ENCODE data around the gene PIK3R1. TPM values are rescaled to one million over a fixed set of nuclear protein-coding genes. Genes with fewer than 3 reads are reported as not detected.

PIK3R1 gene
- 26.8 and 37.7 TPM in 2 replicates for total RNA-seq

DNA sequence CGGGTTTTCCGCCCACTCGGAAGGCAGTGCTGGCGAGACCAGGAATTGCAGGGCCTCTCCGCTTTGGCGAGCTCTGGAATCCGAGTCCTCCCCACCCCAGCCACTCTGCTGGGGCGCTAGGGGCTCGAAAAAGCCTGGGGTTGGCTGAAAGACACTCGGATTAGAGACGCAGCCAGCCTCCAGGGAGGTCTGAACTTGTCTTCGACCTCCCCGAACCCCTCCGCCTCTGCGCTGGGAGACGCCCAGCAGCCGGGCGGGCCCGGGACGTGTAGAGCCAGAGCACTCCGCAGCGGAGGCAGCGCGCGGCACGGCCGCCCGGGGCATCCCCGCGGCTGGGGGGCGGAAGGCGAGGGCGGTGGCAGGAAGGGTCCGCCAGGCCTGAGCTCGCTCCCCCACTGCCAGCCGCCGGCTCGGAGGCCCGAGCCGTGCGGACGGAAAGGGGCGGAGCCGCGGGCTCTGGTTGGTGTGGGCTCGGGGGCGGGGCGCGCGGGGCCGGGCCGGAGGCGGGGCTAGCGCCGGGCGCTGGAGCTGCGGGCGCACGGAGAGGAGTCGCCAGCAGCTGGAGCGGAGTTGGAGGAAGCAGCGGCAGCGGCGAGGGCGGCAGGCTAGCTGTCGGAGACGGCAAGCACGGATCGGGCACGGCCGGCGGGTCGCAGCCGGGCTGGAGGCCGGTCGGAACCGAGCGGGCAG lies at the start of gene PIK3R1:
TSS of gene PIK3R1 (plus strand) at position 549 of the 690 bp plus-strand sequence. CDS start 10,920 bp downstream, outside the sequence.
- peaks cover 17% of the 10 kb centered on the region for H3K4me1 ChIP-seq (ENCODE audit: insufficient read depth, low read length)
- H2AFZ ChIP-seq (ENCODE audit: low read length), result peak within 1 kb of the TSS; percentile 92
- no peaks in the 10 kb centered on the region for H3K27me3 ChIP-seq (ENCODE audit: insufficient read depth, low read length)
- H3K4me2 ChIP-seq (ENCODE audit: insufficient read depth, low read length), result peak within 1 kb of the TSS; percentile 83
- no peaks in the 10 kb centered on the region for H3K36me3 ChIP-seq (ENCODE audit: insufficient read depth, low read length)
- H3K27ac ChIP-seq (ENCODE audit: low read depth, low read length), result peak within 1 kb of the TSS; percentile 91
- H4K20me1 ChIP-seq (ENCODE audit: insufficient read depth, low read length), result peaks cover 30% of the 10 kb centered on the region
- peaks cover 42% of the 10 kb centered on the region for H3K79me2 ChIP-seq (ENCODE audit: insufficient read depth, low read length)
- peak within 1 kb of the TSS; percentile 93 for H3K4me3 ChIP-seq (ENCODE audit: insufficient read depth, low read length)
- TF ChIP-seq, protein P1, sequence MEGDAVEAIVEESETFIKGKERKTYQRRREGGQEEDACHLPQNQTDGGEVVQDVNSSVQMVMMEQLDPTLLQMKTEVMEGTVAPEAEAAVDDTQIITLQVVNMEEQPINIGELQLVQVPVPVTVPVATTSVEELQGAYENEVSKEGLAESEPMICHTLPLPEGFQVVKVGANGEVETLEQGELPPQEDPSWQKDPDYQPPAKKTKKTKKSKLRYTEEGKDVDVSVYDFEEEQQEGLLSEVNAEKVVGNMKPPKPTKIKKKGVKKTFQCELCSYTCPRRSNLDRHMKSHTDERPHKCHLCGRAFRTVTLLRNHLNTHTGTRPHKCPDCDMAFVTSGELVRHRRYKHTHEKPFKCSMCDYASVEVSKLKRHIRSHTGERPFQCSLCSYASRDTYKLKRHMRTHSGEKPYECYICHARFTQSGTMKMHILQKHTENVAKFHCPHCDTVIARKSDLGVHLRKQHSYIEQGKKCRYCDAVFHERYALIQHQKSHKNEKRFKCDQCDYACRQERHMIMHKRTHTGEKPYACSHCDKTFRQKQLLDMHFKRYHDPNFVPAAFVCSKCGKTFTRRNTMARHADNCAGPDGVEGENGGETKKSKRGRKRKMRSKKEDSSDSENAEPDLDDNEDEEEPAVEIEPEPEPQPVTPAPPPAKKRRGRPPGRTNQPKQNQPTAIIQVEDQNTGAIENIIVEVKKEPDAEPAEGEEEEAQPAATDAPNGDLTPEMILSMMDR (IDR thresholded peaks at IDR 0.05; ENCODE audit: extremely low read depth, low read depth, low read length), result peak; percentile 42
- DNase-seq (ENCODE audit: insufficient read length, low spot score, missing footprints), result peak; percentile 99
- H3K9me3 ChIP-seq (ENCODE audit: low read depth, low read length), result no peaks in the 10 kb centered on the region

DNA sequence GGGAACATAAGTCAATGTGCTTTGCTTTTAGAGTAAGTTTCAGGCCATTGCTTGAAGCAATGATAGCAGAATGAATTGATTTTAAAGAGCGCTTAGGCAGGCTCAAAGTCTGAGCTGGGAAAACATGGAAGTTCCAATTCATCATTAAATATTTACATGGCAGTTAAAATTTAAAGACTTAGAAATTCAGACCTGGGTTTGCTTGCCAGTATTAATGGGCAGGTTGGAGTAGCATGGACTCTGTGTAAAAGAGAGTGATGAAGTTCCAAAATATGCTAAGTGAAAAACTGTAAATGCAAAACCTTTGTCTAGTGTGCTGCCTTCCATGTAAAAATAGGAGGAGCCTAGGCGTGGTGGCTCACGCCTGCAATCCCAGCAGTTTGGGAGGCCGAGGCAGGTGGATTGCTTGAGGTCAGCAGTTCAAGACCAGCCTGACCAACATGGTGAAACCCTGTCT lies 48.3 kb upstream of the PIK3R1 start:
- H3K36me3 ChIP-seq (ENCODE audit: insufficient read depth, low read length), result no peaks in the 10 kb centered on the region
- DNase-seq (ENCODE audit: insufficient read length, low spot score, missing footprints), result no peak
- no peak overlapping the region for H3K4me3 ChIP-seq (ENCODE audit: insufficient read depth, low read length)
- TF ChIP-seq, protein P1 (IDR thresholded peaks at IDR 0.05; ENCODE audit: extremely low read depth, low read depth, low read length), result no peak
- H3K4me2 ChIP-seq (ENCODE audit: insufficient read depth, low read length), result no peak overlapping the region
- H4K20me1 ChIP-seq (ENCODE audit: insufficient read depth, low read length), result no peaks in the 10 kb centered on the region
- no peaks in the 10 kb centered on the region for H3K79me2 ChIP-seq (ENCODE audit: insufficient read depth, low read length)
- no peak overlapping the region for H2AFZ ChIP-seq (ENCODE audit: low read length)
- peaks cover 4% of the 10 kb centered on the region for H3K4me1 ChIP-seq (ENCODE audit: insufficient read depth, low read length)
- H3K27ac ChIP-seq (ENCODE audit: low read depth, low read length), result no peak overlapping the region
- H3K27me3 ChIP-seq (ENCODE audit: insufficient read depth, low read length), result no peaks in the 10 kb centered on the region
- H3K9me3 ChIP-seq (ENCODE audit: low read depth, low read length), result no peaks in the 10 kb centered on the region

DNA sequence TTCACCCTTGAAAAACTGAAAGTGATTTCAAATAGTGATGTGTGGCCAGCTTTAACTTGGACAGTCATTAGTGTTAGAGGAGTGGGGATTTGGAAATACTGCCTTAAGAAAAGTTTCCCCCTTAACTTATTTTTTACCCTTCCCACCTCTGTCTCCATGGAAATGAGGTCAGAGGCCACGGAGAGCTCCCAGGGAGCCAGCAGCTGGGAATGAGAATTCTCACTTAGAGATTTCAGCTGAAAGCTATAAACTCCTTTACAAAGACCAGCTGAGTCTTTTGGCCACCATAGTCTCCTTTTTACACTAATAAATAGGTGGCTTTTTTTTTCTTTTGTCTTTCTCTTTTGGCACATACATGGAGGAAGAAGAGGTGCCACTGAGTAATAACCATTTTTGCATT lies 45.7 kb upstream of the PIK3R1 start:
- H3K4me2 ChIP-seq (ENCODE audit: insufficient read depth, low read length), result peak overlapping the region; percentile 20
- H3K27ac ChIP-seq (ENCODE audit: low read depth, low read length), result no peak overlapping the region
- H2AFZ ChIP-seq (ENCODE audit: low read length), result no peak overlapping the region
- H3K36me3 ChIP-seq (ENCODE audit: insufficient read depth, low read length), result no peaks in the 10 kb centered on the region
- H3K4me3 ChIP-seq (ENCODE audit: insufficient read depth, low read length), result no peak overlapping the region
- TF ChIP-seq, protein P1 (IDR thresholded peaks at IDR 0.05; ENCODE audit: extremely low read depth, low read depth, low read length), result no peak
- H3K79me2 ChIP-seq (ENCODE audit: insufficient read depth, low read length), result no peaks in the 10 kb centered on the region
- no peak for DNase-seq (ENCODE audit: insufficient read length, low spot score, missing footprints)
- H3K9me3 ChIP-seq (ENCODE audit: low read depth, low read length), result no peaks in the 10 kb centered on the region
- H4K20me1 ChIP-seq (ENCODE audit: insufficient read depth, low read length), result no peaks in the 10 kb centered on the region
- no peaks in the 10 kb centered on the region for H3K27me3 ChIP-seq (ENCODE audit: insufficient read depth, low read length)
- peaks cover 4% of the 10 kb centered on the region for H3K4me1 ChIP-seq (ENCODE audit: insufficient read depth, low read length)

DNA sequence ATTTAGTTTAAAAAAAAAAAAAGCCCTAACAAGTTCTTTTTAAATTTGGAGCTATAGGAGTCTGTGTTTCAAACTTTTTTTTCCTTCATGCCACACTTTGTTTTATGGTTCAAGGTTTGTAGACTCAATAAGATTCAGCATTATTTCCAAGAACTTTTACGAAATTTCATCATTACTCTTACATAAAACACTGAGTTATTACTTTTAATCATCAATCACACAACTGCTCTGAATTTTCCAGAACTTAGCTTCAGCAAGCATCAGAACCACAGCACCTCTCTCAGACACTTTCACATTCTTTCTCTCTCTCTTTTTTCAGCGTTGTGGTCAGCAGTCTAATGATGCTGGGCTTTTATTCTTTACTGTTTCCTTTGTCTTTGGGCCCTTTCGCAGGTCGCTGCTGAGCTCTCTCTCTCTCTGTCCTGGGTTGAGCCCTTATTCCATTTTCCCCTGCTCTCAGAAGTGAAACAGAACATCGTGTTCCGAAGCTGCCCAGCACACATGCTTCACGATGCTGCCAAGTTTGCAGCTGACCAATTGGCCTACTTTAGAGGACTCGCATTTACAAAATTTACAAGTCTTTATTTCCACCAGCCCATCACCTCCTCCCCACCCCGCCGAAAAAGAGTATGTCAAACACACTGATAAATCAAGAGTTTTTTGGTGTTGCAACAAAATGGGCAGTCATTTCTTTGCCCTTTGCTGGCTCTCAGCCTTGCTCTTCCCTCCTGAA lies 44.6 kb upstream of the PIK3R1 start:
- H3K27me3 ChIP-seq (ENCODE audit: insufficient read depth, low read length), result no peaks in the 10 kb centered on the region
- H3K9me3 ChIP-seq (ENCODE audit: low read depth, low read length), result no peaks in the 10 kb centered on the region
- H3K4me2 ChIP-seq (ENCODE audit: insufficient read depth, low read length), result peak overlapping the region; percentile 85
- TF ChIP-seq, protein P1 (IDR thresholded peaks at IDR 0.05; ENCODE audit: extremely low read depth, low read depth, low read length), result no peak
- no peaks in the 10 kb centered on the region for H3K79me2 ChIP-seq (ENCODE audit: insufficient read depth, low read length)
- H3K4me1 ChIP-seq (ENCODE audit: insufficient read depth, low read length), result peaks cover 4% of the 10 kb centered on the region
- no peaks in the 10 kb centered on the region for H3K36me3 ChIP-seq (ENCODE audit: insufficient read depth, low read length)
- H3K4me3 ChIP-seq (ENCODE audit: insufficient read depth, low read length), result peak overlapping the region; percentile 54
- H3K27ac ChIP-seq (ENCODE audit: low read depth, low read length), result no peak overlapping the region
- peak overlapping the region; percentile 86 for H2AFZ ChIP-seq (ENCODE audit: low read length)
- H4K20me1 ChIP-seq (ENCODE audit: insufficient read depth, low read length), result no peaks in the 10 kb centered on the region
- no peak for DNase-seq (ENCODE audit: insufficient read length, low spot score, missing footprints)
